Panc1 (cell line): ENCODE data around the gene REC114.

ENCODE experiments used
- POLR2AphosphoS5 ChIP-seq: IDR thresholded peaks from 2 replicates; pipeline ENCODE4 v1.6.1; 2012; ENCODE audit warnings: mild to moderate bottlenecking, low read depth, low read length, moderate library complexity
- SIN3A ChIP-seq: IDR thresholded peaks from 2 replicates; pipeline ENCODE4 v1.6.1; 2012; ENCODE audit warnings: low read depth, mild to moderate bottlenecking, low read length, moderate library complexity, borderline replicate concordance; ENCODE audit not compliant: insufficient read depth
- TF ChIP-seq, protein P1 (sequence below): fragments of 450-650 bp; IDR thresholded peaks from 2 replicates; pipeline ENCODE4 v1.5.1; 2017; ENCODE audit warnings: mild to moderate bottlenecking

DNA sequence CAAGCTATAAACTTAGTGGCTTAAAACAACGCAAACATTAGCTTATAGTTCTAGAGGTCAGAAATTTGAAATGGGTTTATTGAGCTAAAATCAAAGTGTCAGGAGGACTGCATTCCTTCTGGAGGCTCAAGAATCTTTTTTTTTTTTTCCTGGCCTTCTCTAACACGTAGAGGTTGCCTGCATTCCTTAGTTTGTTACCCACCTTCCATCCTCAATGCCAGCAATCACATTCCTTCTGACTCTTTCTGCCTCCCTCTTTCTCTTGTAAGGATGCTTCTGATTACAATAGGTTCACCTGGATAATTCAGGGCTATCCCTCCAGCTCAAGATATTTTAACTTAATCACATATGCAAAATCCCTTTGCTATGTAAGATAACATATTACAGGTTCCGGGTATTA lies 24.8 kb downstream of the REC114 start:
- TF ChIP-seq, protein P1, sequence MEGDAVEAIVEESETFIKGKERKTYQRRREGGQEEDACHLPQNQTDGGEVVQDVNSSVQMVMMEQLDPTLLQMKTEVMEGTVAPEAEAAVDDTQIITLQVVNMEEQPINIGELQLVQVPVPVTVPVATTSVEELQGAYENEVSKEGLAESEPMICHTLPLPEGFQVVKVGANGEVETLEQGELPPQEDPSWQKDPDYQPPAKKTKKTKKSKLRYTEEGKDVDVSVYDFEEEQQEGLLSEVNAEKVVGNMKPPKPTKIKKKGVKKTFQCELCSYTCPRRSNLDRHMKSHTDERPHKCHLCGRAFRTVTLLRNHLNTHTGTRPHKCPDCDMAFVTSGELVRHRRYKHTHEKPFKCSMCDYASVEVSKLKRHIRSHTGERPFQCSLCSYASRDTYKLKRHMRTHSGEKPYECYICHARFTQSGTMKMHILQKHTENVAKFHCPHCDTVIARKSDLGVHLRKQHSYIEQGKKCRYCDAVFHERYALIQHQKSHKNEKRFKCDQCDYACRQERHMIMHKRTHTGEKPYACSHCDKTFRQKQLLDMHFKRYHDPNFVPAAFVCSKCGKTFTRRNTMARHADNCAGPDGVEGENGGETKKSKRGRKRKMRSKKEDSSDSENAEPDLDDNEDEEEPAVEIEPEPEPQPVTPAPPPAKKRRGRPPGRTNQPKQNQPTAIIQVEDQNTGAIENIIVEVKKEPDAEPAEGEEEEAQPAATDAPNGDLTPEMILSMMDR, result no peak
- TF ChIP-seq SIN3A (no peak), POLR2AphosphoS5 (no peak)
